HEK293 (cell line): ENCODE data around the gene ZNF326.

Experiments
- HOXD13 ChIP-seq: sonication (generic); formaldehyde crosslinking; IDR thresholded peaks from 2 replicates; pipeline ENCODE4 v1.8.0; 2022; ENCODE audit warnings: missing genetic modification reagents, borderline replicate concordance
- KLF1 ChIP-seq: fragments of 450-650 bp; formaldehyde crosslinking; IDR thresholded peaks from 2 replicates; pipeline ENCODE4 v1.5.1; 2016; ENCODE audit warnings: missing biosample characterization, missing genetic modification characterization
- YY1 ChIP-seq: fragments of 450-650 bp; formaldehyde crosslinking; IDR thresholded peaks from 2 replicates; pipeline ENCODE4 v1.5.1; 2018; ENCODE audit warnings: missing biosample characterization, missing genetic modification characterization
- ZBTB7A ChIP-seq: fragments of 450-650 bp; formaldehyde crosslinking; IDR thresholded peaks from 2 replicates; pipeline ENCODE4 v1.5.1; 2016; ENCODE audit warnings: low read depth, missing biosample characterization, missing genetic modification characterization
- ZNF138 ChIP-seq: fragments of 450-650 bp; formaldehyde crosslinking; IDR thresholded peaks from 2 replicates; pipeline ENCODE4 v1.5.1; 2016; ENCODE audit warnings: missing biosample characterization, missing genetic modification characterization, borderline replicate concordance
- ZNF155 ChIP-seq: fragments of 450-650 bp; formaldehyde crosslinking; IDR thresholded peaks from 2 replicates; pipeline ENCODE4 v1.5.1; 2016; ENCODE audit warnings: missing biosample characterization, missing genetic modification characterization
- ZNF274 ChIP-seq, 2 experiments: fragments of 200-500 bp in 1 of 2; fragments of 450-650 bp in 1 of 2; sonication (Bioruptor generic) in 1 of 2; formaldehyde crosslinking in 1 of 2; IDR thresholded peaks; 2 replicates each; pipeline versions ENCODE4 v1.5.1 to v1.6.1; 2014 to 2016; ENCODE audit warnings: borderline replicate concordance in 1 of 2, inconsistent platforms in 1 of 2, low read length in 1 of 2, missing biosample characterization in 1 of 2, missing genetic modification characterization in 1 of 2
- TF ChIP-seq, protein P1 (sequence below): fragments of 450-650 bp; formaldehyde crosslinking; IDR thresholded peaks from 2 replicates; pipeline ENCODE4 v1.5.1; 2016; ENCODE audit warnings: missing biosample characterization, missing genetic modification characterization
- TF ChIP-seq, protein P2 (sequence below): fragments of 450-650 bp; formaldehyde crosslinking; IDR thresholded peaks from 2 replicates; pipeline ENCODE4 v1.5.1; 2016; ENCODE audit warnings: missing biosample characterization, missing genetic modification characterization

DNA sequence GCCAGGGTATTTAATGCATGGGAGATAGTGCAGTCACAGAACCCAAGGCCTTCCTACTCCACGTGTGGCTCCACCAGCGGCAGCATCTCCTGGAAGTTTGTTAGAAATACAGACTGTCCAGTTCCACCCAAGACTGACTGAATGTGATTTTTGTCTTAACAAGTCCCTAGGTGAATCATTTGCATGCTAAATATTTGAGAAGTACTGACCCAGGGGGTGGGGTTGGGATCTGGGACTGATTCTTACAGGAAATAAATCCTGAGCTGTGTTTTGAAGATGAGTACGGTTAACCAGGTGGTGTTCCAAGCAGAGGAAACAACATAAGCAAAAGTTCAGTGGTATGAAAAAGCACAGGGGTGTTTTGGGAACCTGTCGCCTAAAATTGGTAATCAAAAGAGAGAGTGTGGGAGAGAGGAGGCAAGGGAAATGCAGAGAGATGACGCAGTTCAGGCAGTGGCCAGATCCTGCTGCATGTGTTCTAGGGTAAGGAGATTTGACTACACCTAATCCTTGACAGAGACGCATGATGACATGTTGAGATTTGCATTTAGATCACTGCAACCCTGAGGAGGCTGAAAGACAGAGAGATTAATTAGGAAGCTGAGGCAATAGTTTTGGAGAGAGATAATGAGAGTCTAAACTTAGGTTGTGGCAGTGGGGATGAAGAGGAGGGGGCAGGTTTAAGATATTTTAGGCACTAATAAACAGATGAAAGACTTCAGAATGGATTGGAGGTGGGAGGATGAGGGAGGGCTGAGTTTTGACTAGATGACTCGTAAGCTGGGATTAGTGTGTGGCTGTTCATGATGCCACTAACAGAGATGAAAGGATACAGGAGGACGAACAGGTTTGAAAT, 3.7 kb upstream of the ZNF326 start:
- TF ChIP-seq ZBTB7A (tag by site-specific recombination) = no peak
- TF ChIP-seq ZNF138 (tag by site-specific recombination) = no peak
- no peak for TF ChIP-seq YY1 (tag by site-specific recombination)
- TF ChIP-seq ZNF274 (IDR thresholded peaks at IDR 0.05; ENCODE audit: low read length) = no peak
- TF ChIP-seq ZNF274 (tag by site-specific recombination; IDR thresholded peaks at IDR 0.05; ENCODE audit: borderline replicate concordance) = no peak
- TF ChIP-seq, protein P1, sequence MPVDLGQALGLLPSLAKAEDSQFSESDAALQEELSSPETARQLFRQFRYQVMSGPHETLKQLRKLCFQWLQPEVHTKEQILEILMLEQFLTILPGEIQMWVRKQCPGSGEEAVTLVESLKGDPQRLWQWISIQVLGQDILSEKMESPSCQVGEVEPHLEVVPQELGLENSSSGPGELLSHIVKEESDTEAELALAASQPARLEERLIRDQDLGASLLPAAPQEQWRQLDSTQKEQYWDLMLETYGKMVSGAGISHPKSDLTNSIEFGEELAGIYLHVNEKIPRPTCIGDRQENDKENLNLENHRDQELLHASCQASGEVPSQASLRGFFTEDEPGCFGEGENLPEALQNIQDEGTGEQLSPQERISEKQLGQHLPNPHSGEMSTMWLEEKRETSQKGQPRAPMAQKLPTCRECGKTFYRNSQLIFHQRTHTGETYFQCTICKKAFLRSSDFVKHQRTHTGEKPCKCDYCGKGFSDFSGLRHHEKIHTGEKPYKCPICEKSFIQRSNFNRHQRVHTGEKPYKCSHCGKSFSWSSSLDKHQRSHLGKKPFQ (tag by site-specific recombination) = no peak
- TF ChIP-seq ZNF155 = no peak
- TF ChIP-seq, protein P2, sequence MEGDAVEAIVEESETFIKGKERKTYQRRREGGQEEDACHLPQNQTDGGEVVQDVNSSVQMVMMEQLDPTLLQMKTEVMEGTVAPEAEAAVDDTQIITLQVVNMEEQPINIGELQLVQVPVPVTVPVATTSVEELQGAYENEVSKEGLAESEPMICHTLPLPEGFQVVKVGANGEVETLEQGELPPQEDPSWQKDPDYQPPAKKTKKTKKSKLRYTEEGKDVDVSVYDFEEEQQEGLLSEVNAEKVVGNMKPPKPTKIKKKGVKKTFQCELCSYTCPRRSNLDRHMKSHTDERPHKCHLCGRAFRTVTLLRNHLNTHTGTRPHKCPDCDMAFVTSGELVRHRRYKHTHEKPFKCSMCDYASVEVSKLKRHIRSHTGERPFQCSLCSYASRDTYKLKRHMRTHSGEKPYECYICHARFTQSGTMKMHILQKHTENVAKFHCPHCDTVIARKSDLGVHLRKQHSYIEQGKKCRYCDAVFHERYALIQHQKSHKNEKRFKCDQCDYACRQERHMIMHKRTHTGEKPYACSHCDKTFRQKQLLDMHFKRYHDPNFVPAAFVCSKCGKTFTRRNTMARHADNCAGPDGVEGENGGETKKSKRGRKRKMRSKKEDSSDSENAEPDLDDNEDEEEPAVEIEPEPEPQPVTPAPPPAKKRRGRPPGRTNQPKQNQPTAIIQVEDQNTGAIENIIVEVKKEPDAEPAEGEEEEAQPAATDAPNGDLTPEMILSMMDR (tag by site-specific recombination) = no peak
- no peak for TF ChIP-seq HOXD13
- no peak for TF ChIP-seq KLF1 (tag by site-specific recombination)
